Measurements from ENCODE around the gene WDR7.

GRCh38 chr18:57048351-57048750 lies 397.2 kb downstream of the WDR7 start:
- TF ChIP-seq CTCF (IDR thresholded peaks at IDR 0.05) = no peak
- no peak for TF ChIP-seq POLR2AphosphoS5 (IDR thresholded peaks at IDR 0.05)
- TF ChIP-seq EP300 (IDR thresholded peaks at IDR 0.05) = no peak
